K562 (cell line): Measurements from ENCODE around the gene PKHD1.

ENCODE experiments used
- CTCF ChIP-seq, 3 experiments: IDR thresholded peaks in 2 of 3; conservative IDR thresholded peaks in 1 of 3; 2 replicates each; pipeline ENCODE4 v1.5.1; 2011 to 2012; ENCODE audit warnings: low read length in 3 of 3, mild to moderate bottlenecking in 3 of 3, control low read depth in 2 of 3, improper control_type of control experiment in 1 of 3, inconsistent platforms in 1 of 3, low read depth in 1 of 3, mixed read lengths in 1 of 3, moderate library complexity in 1 of 3; ENCODE audit not compliant: insufficient read depth in 2 of 3
- DDX20 ChIP-seq: fragments of 450-650 bp; IDR thresholded peaks from 2 replicates; pipeline ENCODE4 v1.6.1; 2016; ENCODE audit warnings: missing genetic modification characterization, low read depth, mild to moderate bottlenecking, missing compliant biosample characterization, moderate library complexity
- ELK1 ChIP-seq: sonication (generic); formaldehyde crosslinking; IDR thresholded peaks from 2 replicates; pipeline ENCODE4 v1.8.1; 2022; ENCODE audit warnings: missing genetic modification reagents
- GTF2F1 ChIP-seq: IDR thresholded peaks from 2 replicates; pipeline ENCODE4 v1.6.1; 2011; ENCODE audit warnings: low read depth, low read length, improper control_type of control experiment
- HINFP ChIP-seq: fragments of 450-650 bp; conservative IDR thresholded peaks from 2 replicates; pipeline ENCODE4 v1.6.1; 2016; ENCODE audit warnings: missing genetic modification characterization, low read depth, mild to moderate bottlenecking, control low read depth, missing compliant biosample characterization
- IRF9 ChIP-seq: fragments of 450-650 bp; IDR thresholded peaks from 2 replicates; pipeline ENCODE4 v1.6.1; 2016; ENCODE audit warnings: missing biosample characterization, missing genetic modification characterization
- PATZ1 ChIP-seq: fragments of 250-450 bp; sonication (Bioruptor Pico); IDR thresholded peaks from 2 replicates; pipeline ENCODE4 v1.5.0; 2020; ENCODE audit warnings: mild to moderate bottlenecking, borderline replicate concordance
- POLR2A ChIP-seq: fragments of 450-650 bp; conservative IDR thresholded peaks from 2 replicates; pipeline ENCODE4 v1.6.1; 2016
- SIRT6 ChIP-seq: IDR thresholded peaks from one replicate; pipeline ENCODE4 v1.6.1; 2012; ENCODE audit warnings: low read depth, mild to moderate bottlenecking, control low read depth, inconsistent platforms, low read length, moderate library complexity
- TF ChIP-seq, protein P1 (sequence below): sonication (generic); formaldehyde crosslinking; IDR thresholded peaks from 2 replicates; pipeline ENCODE4 v1.8.1; 2023; ENCODE audit warnings: mild to moderate bottlenecking, missing genetic modification reagents, moderate library complexity

DNA sequence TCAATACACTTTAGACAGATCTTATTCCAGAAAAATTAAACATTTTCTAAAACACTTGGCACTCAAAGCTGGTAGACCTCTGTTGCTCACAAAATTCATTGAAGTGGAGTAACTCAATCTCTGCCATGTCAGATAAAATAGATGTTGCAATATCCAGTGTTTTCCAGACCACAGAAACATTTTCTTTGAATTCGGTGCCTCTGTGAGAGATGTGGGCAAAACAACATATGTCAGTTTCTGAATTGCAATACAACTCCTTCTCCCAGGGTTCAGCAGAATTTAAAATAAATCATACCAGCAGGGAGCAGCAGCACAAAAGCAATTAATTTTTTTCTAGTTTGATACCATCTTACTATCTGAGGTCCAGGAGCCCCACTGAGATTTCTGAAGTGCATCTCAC, 11.3 kb upstream of the PKHD1 start:
- TF ChIP-seq GTF2F1 (no peak), HINFP (tag) (no peak), IRF9 (tag) (no peak), SIRT6 (no peak), CTCF (IDR thresholded peaks at IDR 0.05 in 2 of 3, conservative IDR thresholded peaks at IDR 0.05 in 1 of 3; ENCODE audit: insufficient read depth in 2 of 3, low read depth in 1 of 3, low read length in 3 of 3) (no peak), ELK1 (no peak), PATZ1 (no peak), POLR2A (no peak), DDX20 (no peak)
- TF ChIP-seq, protein P1, sequence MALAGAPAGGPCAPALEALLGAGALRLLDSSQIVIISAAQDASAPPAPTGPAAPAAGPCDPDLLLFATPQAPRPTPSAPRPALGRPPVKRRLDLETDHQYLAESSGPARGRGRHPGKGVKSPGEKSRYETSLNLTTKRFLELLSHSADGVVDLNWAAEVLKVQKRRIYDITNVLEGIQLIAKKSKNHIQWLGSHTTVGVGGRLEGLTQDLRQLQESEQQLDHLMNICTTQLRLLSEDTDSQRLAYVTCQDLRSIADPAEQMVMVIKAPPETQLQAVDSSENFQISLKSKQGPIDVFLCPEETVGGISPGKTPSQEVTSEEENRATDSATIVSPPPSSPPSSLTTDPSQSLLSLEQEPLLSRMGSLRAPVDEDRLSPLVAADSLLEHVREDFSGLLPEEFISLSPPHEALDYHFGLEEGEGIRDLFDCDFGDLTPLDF (CRISPR knock-in tag) = no peak
